Astrocyte (in vitro differentiated cells and primary cell): ENCODE data around the gene CDH23. TPM values are rescaled to one million over a fixed set of nuclear protein-coding genes. Genes with fewer than 3 reads are reported as not detected.

ENCODE experiments used
- DNase-seq: peaks from one replicate; pipeline ENCODE4 v3.0.0-alpha.2; 2010; ENCODE audit warnings: low read depth
- FAIRE-seq: peaks from 2 replicates; lab custom pipeline; 2011; peaks lifted over from hg19 to GRCh38; lab: Jason Lieb, UNC
- H2AFZ ChIP-seq: 2 replicates; pipeline ENCODE4 v1.6.0; 2012; ENCODE audit warnings: low read depth, low read length, inconsistent platforms
- H3K27ac ChIP-seq: 2 replicates; pipeline ENCODE4 v1.5.1; 2011; ENCODE audit warnings: low read depth, low read length, inconsistent platforms
- H3K27me3 ChIP-seq: 2 replicates; pipeline ENCODE4 v1.6.0; 2011; ENCODE audit warnings: low read length, inconsistent platforms; ENCODE audit not compliant: insufficient read depth
- H3K36me3 ChIP-seq: 2 replicates; pipeline ENCODE4 v1.5.1; 2011; ENCODE audit warnings: low read length, inconsistent platforms; ENCODE audit not compliant: insufficient read depth
- H3K4me1 ChIP-seq: 2 replicates; pipeline ENCODE4 v1.5.1; 2011; ENCODE audit warnings: low read length, inconsistent platforms; ENCODE audit not compliant: insufficient read depth
- H3K4me2 ChIP-seq: 2 replicates; pipeline ENCODE4 v1.6.0; 2012; ENCODE audit warnings: low read length, inconsistent platforms
- H3K4me3 ChIP-seq: 2 replicates; pipeline ENCODE4 v1.5.1; 2011; ENCODE audit warnings: low read depth, mild to moderate bottlenecking, low read length, inconsistent platforms; ENCODE audit not compliant: insufficient read depth
- H3K79me2 ChIP-seq: 2 replicates; pipeline ENCODE4 v1.6.0; 2012; ENCODE audit warnings: mild to moderate bottlenecking, low read length, inconsistent platforms; ENCODE audit not compliant: insufficient read depth
- H3K9ac ChIP-seq: 2 replicates; pipeline ENCODE4 v1.6.0; 2012; ENCODE audit warnings: mild to moderate bottlenecking, low read length, inconsistent platforms
- H3K9me3 ChIP-seq: 2 replicates; pipeline ENCODE4 v1.5.1; 2012; ENCODE audit warnings: low read depth, mild to moderate bottlenecking, low read length, inconsistent platforms; ENCODE audit not compliant: insufficient read depth
- H4K20me1 ChIP-seq: 2 replicates; pipeline ENCODE4 v1.6.0; 2012; ENCODE audit warnings: low read length, inconsistent platforms; ENCODE audit not compliant: insufficient read depth
- H3K27ac Mint-ChIP-seq: one replicate; pipeline ENCODE4 v1.8.0; 2021; ENCODE audit warnings: mild to moderate bottlenecking, mixed read lengths; ENCODE audit not compliant: unreplicated experiment
- H3K27me3 Mint-ChIP-seq: one replicate; pipeline ENCODE4 v1.8.0; 2021; ENCODE audit warnings: low read depth, mixed read lengths; ENCODE audit not compliant: unreplicated experiment
- H3K36me3 Mint-ChIP-seq: one replicate; pipeline ENCODE4 v1.8.0; 2021; ENCODE audit warnings: low read depth, mixed read lengths; ENCODE audit not compliant: unreplicated experiment
- H3K4me1 Mint-ChIP-seq: one replicate; pipeline ENCODE4 v1.8.0; 2021; ENCODE audit warnings: low read depth, mixed read lengths; ENCODE audit not compliant: unreplicated experiment
- H3K4me3 Mint-ChIP-seq: one replicate; pipeline ENCODE4 v1.8.0; 2021; ENCODE audit warnings: mild to moderate bottlenecking, moderate library complexity, mixed read lengths; ENCODE audit not compliant: unreplicated experiment
- H3K9me3 Mint-ChIP-seq: one replicate; pipeline ENCODE4 v1.8.0; 2021; ENCODE audit warnings: mild to moderate bottlenecking, mixed read lengths; ENCODE audit not compliant: unreplicated experiment
- CTCF ChIP-seq: IDR thresholded peaks from 2 replicates; pipeline ENCODE4 v1.5.1; 2011; ENCODE audit warnings: low read depth, mild to moderate bottlenecking, inconsistent platforms, low read length, moderate library complexity; ENCODE audit not compliant: insufficient read depth
- EZH2 ChIP-seq: IDR thresholded peaks from 2 replicates; pipeline ENCODE4 v1.6.1; 2012; ENCODE audit warnings: mild to moderate bottlenecking, low read length, inconsistent platforms; ENCODE audit not compliant: insufficient read depth
- total RNA-seq: library from RNA; stranded (reverse); gene quantifications from 2 replicates; pipeline ENCODE4 v1.2.1, GENCODE V29; 2021

CDH23 gene
- total RNA-seq, 1 donor from 2014 or later, result not detected

GRCh38 chr10:71622616-71623015 is 225.9 kb downstream of the CDH23 start:
- Mint-ChIP-seq H3K27ac (peak overlapping the region; percentile 70), H3K9me3 (no peaks in the 10 kb centered on the region), H3K4me1 (peaks cover 24% of the 10 kb centered on the region), H3K27me3 (peaks cover 11% of the 10 kb centered on the region), H3K36me3 (no peaks in the 10 kb centered on the region), H3K4me3 (no peak overlapping the region)
- Histone ChIP-seq H3K4me2 (peak overlapping the region; percentile 79), H3K9ac (peak overlapping the region; percentile 35), H3K4me1 (peaks cover 18% of the 10 kb centered on the region), H3K27me3 (peaks cover 5% of the 10 kb centered on the region), H3K27ac (no peak overlapping the region), H2AFZ (no peak overlapping the region), H3K79me2 (no peaks in the 10 kb centered on the region), H3K4me3 (peak overlapping the region; percentile 9), H3K9me3 (no peaks in the 10 kb centered on the region), H3K36me3 (no peaks in the 10 kb centered on the region), H4K20me1 (no peaks in the 10 kb centered on the region)
- FAIRE-seq, result no peak
- DNase-seq, result no peak
- TF ChIP-seq CTCF (no peak), EZH2 (no peak)

DNA sequence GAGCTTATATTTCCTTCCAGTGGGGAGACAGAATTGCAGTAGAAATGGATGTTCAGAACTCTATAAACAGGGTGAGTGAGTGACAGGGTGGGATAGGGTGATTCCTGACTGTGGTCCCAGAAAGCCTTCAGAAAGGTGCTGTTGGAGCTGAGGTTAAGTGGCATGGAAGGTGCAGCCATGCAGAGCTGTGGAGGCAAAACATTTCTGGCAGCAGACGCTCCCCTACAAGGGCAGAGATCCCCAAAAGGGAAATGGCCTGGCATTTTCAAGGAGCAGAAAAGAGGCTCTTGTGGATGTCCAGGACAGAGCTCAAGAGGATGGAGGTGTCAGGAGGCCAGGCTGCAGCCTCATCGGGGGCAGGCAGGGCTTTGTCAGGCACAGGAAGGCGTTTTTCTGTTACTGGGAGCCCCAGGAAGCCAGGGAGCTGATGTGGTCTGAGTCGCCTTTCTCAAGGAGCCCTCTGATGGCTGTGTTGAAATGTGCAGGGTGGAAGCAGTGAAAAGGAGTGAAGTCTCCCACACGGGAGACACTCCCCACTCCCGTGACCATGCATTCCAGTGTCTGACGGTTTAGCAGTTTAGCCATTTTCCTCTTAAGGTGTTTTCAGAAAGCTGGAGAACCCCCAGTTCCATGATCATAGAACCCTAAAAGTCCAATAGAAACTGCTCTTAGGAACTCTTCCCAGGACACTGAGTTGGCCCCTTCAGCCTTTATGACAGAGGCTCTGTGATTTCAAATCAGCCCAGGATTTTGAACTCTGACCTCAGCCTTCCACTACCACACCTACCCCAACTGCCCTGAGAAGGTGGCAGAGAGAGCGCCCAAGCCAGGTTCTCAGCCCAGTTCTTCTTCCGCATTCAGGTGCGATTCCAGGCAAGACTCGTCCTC is 226.6 kb downstream of the CDH23 start:
- H2AFZ ChIP-seq, result no peak overlapping the region
- DNase-seq (peak; percentile 20), FAIRE-seq (no peak)
- no peak overlapping the region for H3K4me3 Mint-ChIP-seq
- H3K36me3 Mint-ChIP-seq, result no peaks in the 10 kb centered on the region
- no peak overlapping the region for H3K9ac ChIP-seq
- TF ChIP-seq EZH2, result no peak
- peak; percentile 29 for TF ChIP-seq CTCF
- H3K36me3 ChIP-seq, result no peaks in the 10 kb centered on the region
- H3K27me3 ChIP-seq, result peaks cover 8% of the 10 kb centered on the region
- no peak overlapping the region for H3K4me3 ChIP-seq
- H3K27me3 Mint-ChIP-seq, result peaks cover 17% of the 10 kb centered on the region
- no peak overlapping the region for H3K27ac ChIP-seq
- H3K79me2 ChIP-seq, result no peaks in the 10 kb centered on the region
- peaks cover 18% of the 10 kb centered on the region for H3K4me1 ChIP-seq
- no peaks in the 10 kb centered on the region for H3K9me3 Mint-ChIP-seq
- no peak overlapping the region for H3K4me2 ChIP-seq
- peak overlapping the region; percentile 59 for H3K27ac Mint-ChIP-seq
- H3K4me1 Mint-ChIP-seq, result peaks cover 24% of the 10 kb centered on the region
- H3K9me3 ChIP-seq, result no peaks in the 10 kb centered on the region
- no peaks in the 10 kb centered on the region for H4K20me1 ChIP-seq

DNA sequence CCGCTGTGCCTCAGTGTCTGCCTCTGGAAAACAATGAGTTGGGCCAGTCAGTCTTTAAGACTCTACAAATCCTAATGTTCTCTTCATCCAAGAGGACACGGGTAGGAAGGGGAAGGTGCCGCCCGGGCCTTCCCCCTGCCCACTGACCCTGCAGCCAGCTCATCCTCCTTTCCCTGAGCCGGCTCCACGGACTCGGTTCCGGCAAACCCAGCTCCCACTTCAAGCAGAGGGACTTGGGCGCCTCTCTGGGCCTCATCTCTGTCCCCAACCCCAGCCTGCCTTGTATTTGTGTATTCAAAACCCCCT is 227.2 kb downstream of the CDH23 start:
- Mint-ChIP-seq H3K4me3 (no peak overlapping the region), H3K4me1 (peaks cover 24% of the 10 kb centered on the region), H3K9me3 (no peaks in the 10 kb centered on the region), H3K27me3 (peaks cover 21% of the 10 kb centered on the region), H3K27ac (no peak overlapping the region), H3K36me3 (no peaks in the 10 kb centered on the region)
- Histone ChIP-seq H2AFZ (no peak overlapping the region), H3K4me3 (no peak overlapping the region), H3K79me2 (no peaks in the 10 kb centered on the region), H3K27me3 (peaks cover 12% of the 10 kb centered on the region), H3K27ac (no peak overlapping the region), H3K9ac (no peak overlapping the region), H3K9me3 (no peaks in the 10 kb centered on the region), H4K20me1 (no peaks in the 10 kb centered on the region), H3K36me3 (no peaks in the 10 kb centered on the region), H3K4me2 (no peak overlapping the region), H3K4me1 (peaks cover 18% of the 10 kb centered on the region)
- no peak for DNase-seq
- no peak for FAIRE-seq
- no peak for TF ChIP-seq EZH2
- TF ChIP-seq CTCF, result no peak
